HG02943 (cell line): Measurements from ENCODE around the gene CAPN1.

Source experiments
- ATAC-seq: cut with Tn5 transposase; IDR thresholded peaks from one replicate; pipeline ENCODE4 v1.9.1; 2021; ENCODE audit warnings: mild to moderate bottlenecking, low read depth, moderate library complexity; ENCODE audit not compliant: unreplicated experiment

CAPN1 gene

DNA sequence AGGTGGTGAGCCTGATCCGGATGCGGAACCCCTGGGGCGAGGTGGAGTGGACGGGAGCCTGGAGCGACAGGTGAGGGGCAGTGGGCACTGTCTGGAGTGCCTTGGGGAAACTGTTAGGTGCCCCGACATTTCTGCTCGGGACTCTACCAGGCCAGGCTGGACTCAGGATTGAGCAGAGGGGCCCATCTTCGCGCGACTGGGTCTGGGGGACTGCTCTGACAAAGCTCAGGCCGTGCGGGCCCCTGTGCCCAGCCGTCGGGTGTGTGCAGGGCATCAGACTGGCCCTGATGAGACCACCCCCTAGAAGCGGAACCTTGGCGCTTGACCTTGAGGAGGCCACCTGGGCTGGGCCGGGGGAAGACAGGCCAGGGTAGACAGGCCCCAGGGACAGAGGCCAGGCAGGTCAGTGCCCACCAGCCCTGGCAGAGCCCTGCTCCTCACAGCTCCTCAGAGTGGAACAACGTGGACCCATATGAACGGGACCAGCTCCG lies 6.3 kb downstream of the CAPN1 start:
- ATAC-seq = no peak

- ATAC-seq = no peak
These were observed 6.8 kb downstream of the CAPN1 start for GRCh38 chr11:65188486-65188885.

DNA sequence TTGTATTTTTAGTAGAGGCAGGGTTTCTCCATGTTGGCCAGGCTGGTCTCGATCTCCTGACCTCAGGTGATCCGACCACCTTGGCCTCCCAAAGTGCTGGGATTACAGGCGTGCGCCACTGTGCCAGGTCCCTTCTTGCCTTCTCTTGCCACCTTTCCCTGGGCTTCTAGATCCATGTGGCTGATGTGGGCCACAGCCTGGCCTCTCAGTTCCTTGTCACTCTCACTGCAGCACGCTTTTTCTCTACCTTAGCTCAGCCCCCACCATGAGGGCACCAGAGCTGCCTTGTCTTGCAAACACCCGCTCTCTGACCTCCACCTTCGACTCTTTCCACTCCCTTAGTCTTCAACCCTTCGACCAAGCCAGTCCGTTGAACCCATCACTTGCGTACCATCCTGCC lies 7.5 kb downstream of the CAPN1 start:
- ATAC-seq = no peak

GRCh38 chr11:65194564-65194963 lies 12.8 kb downstream of the CAPN1 start:
- no peak for ATAC-seq

DNA sequence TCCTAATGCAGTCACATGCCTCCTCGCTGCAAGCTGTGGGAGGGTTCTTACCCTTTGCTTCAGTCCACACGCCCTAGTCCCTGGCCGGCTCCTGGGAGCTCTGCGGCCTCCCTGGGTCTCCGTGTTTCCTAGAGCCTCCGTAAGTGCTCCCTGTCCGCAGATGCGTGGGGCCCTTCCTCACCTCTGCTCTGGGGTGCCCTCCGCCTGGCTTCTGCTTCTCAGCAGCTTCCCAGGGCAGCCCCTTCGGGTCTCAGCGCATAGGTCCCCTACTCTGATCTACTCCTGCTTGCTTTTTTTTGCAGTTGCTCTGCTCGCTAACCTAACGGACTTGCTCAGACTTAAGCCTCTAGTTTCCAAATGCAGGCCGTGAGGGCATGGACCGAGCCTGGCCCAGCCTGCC lies 22.4 kb downstream of the CAPN1 start:
- no peak for ATAC-seq

- no peak for ATAC-seq
These were observed 23.2 kb downstream of the CAPN1 start for GRCh38 chr11:65204646-65205601.

GRCh38 chr11:65205602-65205967 lies 23.9 kb downstream of the CAPN1 start:
- no peak for ATAC-seq

DNA sequence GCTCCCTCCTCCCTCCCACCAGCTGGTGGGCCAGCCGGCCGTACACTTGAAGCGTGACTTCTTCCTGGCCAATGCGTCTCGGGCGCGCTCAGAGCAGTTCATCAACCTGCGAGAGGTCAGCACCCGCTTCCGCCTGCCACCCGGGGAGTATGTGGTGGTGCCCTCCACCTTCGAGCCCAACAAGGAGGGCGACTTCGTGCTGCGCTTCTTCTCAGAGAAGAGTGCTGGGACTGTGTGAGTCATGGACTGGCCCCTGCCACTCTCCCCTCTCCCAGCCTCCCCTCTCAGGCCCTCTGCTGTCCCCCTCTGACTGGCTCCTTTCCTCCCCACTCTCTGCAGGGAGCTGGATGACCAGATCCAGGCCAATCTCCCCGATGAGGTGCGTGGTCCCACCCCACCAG lies 24.7 kb downstream of the CAPN1 start:
- ATAC-seq = no peak

GRCh38 chr11:65206901-65207300 lies 25.2 kb downstream of the CAPN1 start:
- ATAC-seq = no peak

DNA sequence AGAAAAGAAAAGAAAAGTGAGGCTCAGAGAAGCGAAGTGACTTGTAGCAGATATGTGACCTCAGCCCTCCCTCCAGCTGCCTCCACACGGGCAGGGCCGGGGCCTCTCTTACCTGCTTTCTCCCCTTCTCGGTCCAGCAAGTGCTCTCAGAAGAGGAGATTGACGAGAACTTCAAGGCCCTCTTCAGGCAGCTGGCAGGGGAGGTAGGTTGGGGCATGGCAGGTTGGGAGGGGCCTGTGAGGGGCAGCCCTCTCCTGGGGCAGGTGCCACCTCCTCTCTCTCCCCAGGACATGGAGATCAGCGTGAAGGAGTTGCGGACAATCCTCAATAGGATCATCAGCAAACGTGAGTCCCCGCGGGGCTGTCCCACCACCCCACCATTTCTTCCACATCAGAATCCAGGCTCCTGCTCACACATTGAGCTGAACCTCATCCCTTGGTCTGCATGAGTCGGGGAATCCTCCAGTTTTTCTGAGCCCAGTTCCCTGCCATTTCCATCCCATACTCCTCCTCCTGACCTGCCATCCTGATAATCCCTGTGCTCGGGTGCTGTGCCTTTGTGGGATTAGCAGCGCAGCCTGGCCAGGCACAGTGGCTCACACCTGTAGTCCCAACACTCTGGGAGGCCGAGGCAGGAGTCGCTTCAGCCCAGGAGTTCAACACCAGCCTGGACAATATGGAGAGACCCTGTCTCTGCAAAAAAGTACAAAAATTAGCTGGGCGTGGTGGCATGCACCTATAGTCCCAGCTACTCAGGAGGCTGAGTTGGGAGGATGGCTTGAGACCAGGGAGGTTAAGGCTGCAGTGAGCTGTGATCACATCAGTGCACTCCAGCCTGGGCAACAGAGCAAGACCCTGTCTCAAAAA lies 26.4 kb downstream of the CAPN1 start:
- no peak for ATAC-seq

DNA sequence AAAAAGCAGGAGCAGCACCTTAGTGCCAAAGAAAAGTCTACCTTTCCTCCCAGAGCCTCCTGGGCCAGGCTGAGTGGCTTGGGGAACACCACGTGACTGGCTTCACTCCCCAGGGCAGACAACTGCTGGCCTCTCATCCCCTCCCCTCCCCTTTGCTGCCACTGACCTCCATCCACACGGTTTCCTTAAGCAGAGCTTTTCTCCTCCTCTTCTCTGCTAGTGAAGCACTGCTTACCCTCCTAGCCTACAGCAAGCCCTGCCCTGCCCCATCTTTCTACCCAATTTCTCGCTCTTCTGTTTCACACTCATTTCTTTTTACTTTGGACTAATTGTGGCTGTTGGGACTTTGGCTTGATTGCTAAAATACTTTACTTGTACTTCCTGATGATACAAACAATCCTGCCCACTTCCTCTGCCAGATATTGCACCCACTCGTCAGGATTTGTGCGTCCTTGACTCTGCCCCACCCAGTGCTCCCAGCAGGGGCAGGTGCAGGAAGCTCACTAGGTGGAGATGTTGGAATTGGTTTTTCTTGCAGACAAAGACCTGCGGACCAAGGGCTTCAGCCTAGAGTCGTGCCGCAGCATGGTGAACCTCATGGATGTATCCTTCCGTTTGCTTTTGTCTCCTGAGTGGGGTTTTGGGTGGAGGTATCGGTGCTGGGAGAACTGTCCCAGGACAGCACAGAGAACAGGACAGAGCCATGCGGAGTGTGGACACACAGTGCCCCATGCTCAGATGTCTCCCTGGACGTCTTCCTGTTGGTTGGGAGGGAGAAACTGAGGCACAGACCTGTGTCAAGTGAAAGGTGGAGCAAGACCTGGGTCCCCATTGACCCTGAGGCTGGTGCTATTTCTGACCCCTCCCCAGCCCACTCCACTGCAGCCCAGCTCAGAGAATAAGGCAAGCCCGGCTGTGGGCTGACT lies 27.3 kb downstream of the CAPN1 start:
- no peak for ATAC-seq

DNA sequence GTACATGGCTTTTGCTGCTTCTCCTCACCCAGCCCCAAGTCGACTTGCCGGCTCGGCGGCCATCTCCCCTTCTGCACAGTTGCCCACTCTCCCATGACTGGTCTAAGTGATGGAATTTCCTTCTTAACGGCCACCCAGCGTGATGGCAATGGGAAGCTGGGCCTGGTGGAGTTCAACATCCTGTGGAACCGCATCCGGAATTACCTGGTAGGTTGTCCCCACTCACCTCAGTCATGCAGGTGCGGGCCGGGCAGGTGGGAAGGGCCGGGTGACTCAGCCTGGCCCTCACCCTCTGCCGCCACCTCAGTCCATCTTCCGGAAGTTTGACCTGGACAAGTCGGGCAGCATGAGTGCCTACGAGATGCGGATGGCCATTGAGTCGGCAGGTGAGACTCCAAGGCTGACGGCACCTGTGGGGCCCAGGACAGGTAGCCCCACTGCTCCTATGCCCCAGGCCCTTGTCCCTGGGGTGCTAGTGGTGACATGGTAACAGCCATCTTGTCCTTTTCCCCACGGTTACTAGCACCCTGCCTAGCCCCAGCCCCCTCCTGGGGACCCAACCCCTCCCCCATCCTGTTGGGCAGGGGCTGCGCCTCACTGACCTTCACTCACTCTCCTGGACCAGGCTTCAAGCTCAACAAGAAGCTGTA lies 28.1 kb downstream of the CAPN1 start:
- ATAC-seq = no peak

GRCh38 chr11:65210361-65210731 lies 28.6 kb downstream of the CAPN1 start:
- no peak for ATAC-seq

- no peak for ATAC-seq
These were observed 29.0 kb downstream of the CAPN1 start for GRCh38 chr11:65210748-65211147.

DNA sequence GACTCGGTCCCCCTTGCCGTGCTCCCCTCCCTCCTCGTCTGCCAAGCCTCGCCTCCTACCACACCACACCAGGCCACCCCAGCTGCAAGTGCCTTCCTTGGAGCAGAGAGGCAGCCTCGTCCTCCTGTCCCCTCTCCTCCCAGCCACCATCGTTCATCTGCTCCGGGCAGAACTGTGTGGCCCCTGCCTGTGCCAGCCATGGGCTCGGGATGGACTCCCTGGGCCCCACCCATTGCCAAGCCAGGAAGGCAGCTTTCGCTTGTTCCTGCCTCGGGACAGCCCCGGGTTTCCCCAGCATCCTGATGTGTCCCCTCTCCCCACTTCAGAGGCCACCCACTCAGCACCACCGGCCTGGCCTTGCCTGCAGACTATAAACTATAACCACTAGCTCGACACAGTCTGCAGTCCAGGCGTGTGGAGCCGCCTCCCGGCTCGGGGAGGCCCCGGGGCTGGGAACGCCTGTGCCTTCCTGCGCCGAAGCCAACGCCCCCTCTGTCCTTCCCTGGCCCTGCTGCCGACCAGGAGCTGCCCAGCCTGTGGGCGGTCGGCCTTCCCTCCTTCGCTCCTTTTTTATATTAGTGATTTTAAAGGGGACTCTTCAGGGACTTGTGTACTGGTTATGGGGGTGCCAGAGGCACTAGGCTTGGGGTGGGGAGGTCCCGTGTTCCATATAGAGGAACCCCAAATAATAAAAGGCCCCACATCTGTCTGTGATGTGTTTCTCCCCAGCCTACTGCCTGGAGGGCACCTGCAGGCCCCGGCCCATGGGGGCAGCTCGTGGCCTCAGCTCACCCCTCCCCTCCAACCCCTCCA lies 29.8 kb downstream of the CAPN1 start:
- no peak for ATAC-seq

- no peak for ATAC-seq
These were observed 30.6 kb downstream of the CAPN1 start for GRCh38 chr11:65212226-65212801.

DNA sequence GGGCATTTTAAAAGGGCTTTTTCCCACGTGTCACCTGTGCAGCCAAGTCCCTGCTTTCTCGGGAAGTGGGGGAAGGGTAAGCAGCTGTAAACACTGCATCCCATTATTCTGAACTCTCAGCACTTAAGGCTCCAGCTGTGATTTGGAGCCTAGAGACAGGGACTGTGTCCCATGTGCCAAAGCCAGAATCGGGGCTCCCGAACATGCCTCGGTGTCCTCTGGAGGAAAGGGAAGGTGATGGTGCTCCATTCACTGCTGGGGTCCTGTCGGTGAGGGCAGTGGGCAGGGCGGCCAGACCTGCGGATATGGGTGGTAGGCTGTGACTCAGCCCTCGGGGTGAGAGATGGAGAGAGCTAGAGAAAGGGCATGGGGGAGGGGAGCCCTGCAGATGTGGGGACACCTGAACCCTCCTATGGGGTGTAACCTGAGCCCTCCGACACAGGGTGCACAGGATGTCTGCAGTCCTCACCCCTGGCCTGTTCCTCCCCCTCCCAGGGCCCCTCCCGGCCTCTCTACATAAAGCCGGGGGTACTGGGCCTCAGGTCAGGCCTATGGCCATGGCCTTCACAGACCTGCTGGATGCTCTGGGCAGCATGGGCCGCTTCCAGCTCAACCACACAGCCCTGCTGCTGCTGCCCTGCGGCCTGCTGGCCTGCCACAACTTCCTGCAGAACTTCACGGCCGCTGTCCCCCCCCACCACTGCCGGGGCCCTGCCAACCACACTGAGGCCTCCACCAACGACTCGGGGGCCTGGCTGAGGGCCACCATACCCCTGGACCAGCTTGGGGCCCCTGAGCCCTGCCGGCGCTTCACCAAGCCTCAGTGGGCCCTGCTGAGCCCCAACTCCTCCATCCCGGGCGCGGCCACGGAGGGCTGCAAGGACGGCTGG lies 31.8 kb downstream of the CAPN1 start:
- ATAC-seq = no peak
